Femur (tissue), 1 donor: Measurements from ENCODE around the gene TAOK1.
"Not testable (repeated sequence)": the region's sequence is repeated elsewhere in the genome, so short reads cannot be mapped to it uniquely, and the experiment has no call there.

Experiments used
- DNase-seq: peaks from one replicate; pipeline ENCODE4 v3.0.0-alpha.2; 2017

The TAOK1 gene

DNA sequence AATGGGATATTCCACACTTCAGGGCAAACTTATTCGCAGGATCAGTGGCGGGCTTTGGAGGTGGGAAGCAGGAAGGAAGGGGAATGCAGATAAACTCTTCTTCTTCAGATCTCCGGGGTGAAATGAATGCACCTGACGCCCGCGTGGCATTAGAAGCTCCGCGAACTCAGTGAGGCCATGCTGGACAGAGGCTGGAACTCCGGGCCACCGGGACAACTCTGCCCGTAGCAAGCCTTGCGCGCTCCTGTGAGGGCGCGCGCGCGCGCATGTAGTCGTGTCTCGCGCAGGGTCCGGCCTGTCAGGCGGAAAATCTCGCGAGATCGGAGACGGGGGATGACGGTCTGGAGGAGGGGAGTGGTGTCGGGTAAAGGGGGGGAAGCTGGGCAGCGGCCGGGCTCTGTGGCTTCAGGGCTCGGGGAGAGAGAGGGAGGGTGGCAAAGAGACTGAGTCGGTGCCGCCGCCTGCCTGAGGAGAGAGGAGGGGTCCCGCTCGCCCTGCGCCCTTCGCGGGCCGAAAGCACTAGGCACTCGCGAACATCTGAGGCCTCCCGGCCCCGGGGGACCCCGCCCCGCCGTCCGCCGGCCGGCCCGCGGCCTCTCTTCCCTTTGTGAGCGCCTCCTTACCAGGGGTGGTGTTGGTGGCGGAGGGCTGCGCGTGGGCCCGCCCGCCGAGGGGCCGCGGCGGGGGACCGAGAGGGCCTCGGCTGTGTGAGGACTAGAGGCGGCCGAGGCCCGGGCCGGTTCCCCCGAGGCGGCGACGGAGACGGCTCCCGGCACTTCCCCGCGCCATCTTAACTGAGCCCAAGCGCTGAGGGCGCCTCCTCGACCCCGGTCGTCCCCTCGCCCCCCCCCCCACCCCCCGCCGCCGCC, at the start of gene TAOK1:
TSS of gene TAOK1 (plus strand) at position 382 of the 869 bp plus-strand sequence. CDS start 61,186 bp downstream, outside the sequence.
- DNase-seq, result peak; percentile 99

DNA sequence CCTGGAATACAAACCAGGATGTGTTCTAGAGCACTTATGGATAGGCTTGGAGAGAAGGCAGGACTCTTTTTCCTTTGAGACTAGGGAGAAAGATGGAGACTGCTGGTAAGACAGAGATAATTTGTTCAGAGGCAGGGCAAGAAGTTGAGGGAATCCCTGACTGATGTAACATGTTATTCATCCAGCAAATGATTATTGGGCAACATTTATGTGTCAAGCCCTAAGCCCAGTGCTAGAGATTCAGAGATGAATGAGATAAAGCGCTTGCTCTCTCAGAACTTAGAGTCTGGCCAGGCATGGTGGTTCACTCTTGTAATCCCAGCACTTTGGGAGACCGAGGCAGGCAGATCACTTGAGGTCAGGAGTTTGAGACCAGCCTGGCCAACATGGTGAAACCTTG, 48.4 kb upstream of the TAOK1 start:
- DNase-seq, result no peak

DNA sequence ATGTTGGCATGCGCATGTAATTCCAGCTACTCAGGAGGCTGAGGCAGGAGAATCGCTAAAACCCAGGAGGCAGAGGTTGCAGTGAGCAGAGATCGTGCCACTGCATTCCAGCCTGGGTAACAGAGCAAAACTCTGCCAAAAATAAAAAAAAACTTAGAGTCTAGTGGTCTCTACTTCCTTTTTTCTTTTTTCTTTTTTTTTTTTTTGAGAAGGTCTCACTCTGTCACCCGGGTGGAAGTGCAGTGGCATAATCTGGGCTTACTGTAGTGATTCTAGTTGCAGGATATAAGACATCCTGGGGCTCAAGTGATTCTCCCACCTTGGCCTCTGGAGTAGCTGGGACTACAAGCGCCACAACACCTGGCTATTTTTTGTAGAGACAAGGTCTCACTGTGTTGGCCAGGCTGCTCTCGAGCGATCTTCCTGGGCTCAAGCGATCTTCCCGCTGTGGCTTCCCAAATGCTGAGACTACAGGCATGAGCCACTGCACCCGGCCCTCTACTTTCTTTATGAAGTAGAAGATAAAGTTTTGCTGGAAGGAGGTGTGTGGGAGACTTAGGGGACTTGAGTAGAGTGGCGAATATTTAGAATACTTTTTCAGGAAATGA, 47.9 kb upstream of the TAOK1 start:
- DNase-seq, result no peak

DNA sequence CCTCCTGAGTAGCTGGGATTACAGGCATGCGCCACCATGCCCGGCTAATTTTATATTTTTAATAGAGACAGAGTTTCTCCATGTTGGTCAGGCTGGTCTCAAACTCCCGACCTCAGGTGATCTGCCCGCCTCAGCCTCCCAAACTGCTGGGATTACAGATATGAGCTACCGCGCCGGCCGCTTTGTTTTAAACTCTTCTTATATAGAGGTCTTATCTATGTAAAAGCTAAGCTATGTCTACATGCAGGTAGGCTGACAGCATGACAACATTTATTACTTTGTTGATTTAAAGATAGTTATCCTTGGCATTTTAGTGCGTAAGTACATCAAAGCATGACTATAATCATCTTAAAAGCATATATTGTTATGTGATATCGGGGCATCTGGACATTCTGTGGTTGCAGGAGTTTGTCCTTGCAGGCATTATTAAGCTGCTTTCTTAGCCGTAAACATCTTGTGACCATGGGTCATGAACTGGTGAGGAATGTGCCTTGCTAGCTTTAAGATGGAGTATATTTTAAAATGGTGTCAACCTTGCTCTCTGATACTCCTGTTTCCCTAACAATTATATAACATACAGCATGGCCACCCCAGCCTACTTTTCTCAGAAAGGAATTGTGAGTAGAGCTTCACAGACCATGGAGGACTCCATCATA, 45.8 kb upstream of the TAOK1 start:
- DNase-seq, result no peak

DNA sequence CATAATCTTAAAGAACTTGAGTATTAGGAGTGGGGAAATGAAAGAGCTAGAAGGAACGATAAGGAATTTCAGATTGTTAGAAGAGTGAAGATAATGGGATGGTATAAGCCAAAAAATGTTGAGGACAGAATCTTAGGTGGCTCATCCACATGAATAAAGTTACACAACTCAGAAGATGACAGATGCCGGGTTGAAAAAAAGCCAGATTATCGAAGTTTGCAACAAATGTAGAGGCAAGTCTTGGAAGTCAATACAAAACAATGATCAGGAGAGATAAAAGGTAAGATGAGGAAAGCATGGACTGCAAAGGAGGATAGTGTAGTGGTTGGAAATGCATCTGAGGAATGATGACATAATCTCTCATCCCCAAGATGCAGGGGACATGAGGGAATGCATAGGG, 45.1 kb upstream of the TAOK1 start:
- no peak for DNase-seq

DNA sequence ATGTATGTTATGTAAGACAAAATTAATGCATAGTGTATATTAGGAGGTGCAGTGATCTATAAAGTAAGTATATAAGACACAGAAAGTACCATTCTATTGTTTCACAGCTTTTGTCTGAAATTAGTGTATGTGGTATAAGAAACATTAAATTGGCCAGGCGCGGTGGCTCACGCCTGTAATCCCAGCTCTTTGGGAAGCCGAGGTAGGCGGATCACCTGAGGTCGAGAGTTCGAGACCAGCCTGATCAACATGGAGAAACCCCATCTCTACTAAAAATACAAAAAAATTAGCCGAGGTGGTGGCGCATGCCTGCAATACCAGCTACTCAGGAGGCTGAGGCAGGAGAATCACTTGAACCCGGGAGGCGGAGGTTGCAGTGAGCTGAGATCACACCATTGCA, 44.7 kb upstream of the TAOK1 start:
- not testable (repeated sequence) for DNase-seq

DNA sequence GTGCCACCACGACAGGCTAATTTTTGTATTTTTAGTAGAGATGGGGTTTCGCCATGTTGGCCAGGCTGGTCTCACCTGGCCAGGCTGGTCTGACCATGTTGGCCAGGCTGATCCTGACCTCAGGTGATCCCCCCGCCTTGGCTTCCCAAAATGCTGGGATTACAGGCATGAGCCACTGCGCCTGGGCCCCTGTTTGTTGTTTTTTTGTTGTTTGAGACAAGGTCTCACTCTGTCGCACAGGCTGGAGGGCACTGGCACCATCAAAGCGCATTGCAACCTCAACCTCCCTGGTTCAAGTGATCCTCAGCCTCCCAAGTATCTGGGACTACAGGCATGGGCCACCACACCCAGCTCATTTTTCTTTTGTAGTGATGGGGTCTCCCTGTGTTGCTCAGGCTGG, 43.7 kb upstream of the TAOK1 start:
- DNase-seq, result no peak

DNA sequence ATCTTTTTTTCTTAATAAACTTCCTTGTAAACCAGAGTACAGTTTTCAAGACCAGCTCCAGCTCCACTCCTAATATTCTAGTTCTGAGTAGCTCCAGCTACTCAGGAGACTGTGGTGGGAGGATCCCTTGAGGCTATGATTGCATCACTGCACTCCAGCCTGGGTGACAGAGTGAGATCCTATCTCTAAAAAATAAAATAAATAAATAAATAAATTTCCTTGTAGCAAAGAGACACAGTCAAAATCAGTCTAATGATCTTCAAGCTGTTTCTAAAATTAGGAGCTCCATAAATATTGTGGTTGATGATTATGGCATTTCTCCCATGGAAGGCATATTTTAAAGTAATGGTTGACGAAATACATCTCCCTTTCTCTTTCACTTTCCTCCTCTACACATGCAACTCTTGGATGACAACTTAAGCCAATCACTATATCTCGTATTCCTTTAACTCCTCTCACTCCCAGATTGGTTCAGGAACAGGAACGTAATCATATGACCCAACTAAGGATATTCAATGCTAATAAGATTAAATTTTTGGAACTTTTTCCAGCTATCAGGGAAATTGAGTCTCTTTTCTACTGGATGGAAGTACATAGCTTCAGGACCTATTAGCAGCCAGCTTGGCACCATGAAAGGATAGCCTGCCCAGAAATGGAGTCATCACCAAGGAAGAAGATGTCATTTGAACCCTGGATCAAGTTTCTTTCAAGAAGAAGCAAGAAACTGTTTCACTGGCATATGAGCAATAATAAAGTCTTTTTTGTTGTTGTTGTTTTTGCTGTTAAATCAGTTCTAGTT, 42.1 kb upstream of the TAOK1 start:
- DNase-seq, result no peak

DNA sequence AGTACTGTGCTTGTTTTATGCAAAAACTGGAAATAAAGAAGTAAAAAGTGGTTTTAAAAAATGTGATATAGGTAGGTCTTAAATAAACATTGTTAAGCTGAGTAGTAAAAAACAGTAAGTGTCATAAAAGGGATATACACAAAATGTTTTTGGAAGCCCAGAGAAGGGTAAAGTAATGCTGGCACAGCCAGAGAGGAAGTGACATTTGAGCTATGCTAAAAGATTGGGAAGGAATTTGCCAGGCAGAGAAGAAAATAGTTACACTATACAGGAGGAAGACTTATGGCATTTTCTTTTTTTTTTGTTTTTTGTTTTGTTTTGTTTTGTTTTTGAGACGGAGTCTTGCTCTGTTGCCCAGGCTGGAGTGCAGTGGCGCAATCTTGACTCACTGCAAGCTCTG, 40.8 kb upstream of the TAOK1 start:
- DNase-seq, result no peak

DNA sequence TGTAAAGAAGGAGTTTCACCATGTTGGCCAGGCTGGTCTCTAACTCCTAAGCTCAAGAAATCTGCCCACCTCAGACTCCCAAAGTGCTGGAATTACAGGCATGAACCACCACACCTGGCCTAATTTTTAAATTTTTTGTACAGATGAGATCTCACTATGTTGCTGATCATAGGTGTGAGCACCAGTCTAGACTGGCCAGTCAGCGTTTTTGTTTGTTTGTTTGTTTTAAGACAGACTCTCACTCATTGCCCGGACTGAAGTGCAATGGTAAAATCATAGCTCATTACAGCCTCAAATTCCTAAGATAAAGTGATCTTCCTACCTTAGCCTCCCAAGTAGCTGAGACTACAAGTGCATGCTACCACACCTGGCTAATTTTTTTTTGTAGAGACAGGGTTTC, 38.0 kb upstream of the TAOK1 start:
- DNase-seq, result no peak

DNA sequence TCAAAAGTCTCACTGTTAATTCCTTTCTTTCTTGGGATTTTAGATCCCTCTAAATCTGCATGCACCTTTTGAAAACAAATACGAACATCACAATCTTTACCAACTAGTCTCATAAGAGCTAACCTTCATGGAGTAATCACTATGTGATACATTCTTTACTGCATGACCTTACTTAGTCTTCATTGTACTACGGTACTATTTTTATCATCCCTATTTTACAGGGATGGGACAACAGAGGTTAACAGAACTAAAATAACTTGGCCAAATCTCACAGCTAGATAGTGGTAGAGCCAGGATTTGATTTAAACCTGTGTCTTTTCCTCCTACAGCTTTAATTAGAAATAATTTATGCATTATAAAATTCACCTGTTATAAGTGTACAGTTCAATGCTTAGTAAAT, 32.9 kb upstream of the TAOK1 start:
- DNase-seq, result no peak

DNA sequence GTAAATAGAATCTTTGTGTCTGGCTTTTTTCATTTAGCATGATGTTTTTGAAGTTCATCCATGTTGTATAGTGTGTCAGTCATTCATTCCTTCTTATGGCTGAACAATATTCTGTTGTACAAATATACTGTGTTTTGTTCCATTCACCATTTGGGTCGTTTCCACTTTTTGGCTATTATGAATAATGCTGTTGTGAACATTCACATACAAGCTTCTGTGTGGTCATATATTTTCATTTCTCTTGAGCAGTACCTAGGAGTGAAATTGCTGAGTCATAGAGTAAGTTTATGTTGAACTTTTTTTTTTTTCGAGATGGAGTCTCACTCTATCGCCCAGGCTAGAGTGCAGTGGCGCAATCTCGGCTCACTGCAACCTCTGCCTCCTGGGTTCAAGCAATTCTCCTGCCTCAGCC, 32.3 kb upstream of the TAOK1 start:
- no peak for DNase-seq

DNA sequence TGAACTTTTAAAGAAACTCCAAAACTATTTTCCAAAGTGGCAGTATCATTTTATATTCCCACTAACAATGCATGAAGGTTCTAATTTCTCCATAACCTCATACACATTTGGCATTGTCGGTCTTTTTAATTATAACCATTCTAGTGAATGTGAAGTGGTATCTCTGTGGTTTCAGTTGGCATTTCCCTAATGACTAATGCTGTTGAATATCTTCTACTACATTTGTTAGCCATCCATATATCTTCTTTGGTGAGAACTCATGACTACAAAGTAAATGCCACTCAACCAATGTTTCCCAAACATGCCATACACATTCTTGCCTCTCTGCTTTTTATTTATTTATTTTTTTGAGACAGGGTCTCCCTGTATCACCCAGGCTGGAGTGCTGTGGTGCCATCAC, 31.7 kb upstream of the TAOK1 start:
- DNase-seq, result no peak

DNA sequence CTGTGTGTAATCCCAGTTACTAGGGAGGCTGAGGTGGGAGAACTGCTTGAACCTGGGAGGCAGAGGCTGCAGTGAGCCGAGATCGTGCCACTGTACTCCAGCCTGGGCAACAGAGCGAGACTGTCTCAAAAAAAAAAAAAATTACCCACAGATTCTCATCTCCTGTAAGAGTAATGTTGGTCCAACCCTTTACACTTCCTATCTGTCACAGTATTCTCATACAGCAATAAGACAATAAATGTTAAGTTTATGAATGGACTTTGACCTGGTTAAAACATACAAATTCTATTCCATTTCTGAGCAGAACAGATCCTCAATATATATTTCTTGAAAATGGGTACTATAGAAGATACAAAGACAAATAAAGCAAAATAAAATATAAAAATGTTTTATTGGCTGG, 30.4 kb upstream of the TAOK1 start:
- no peak for DNase-seq

DNA sequence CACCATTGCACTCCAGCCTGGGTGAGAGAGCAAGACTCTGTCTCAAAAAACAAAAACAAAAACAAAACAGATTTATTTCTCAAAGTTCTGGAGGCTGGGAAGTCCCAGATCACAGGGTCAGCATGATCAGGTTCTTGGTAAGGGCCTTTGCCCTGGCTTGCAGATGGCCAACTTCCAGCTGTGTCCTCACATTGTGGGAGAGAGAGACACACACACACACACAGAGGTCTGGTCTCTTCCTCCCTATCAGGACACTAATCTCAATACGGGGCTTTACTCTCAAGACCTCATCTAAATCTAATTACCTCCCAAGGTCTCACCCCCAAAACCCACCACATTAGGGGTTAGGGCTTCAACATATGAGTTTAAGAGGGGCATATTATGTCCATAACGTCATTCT, 26.4 kb upstream of the TAOK1 start:
- no peak for DNase-seq

DNA sequence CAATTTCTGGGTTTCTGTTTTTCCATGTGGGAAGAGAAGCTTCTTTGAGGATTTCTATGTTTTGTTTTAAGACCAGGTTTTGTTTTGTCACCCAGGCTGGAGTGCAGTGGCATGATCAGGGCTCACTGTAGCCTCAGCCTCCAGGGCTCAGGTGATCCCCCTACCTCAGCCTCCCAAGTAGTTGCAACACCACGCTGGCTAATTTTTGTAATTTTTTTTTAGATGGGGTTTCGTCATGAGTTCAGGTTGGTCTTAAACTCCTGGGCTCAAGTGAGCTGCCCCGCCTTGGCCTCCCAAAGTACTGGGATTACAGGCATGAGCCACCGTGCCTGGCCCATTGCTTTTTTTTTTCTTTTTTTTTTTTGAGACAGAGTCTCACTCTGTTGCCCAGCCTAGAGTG, 25.5 kb upstream of the TAOK1 start:
- no peak for DNase-seq

DNA sequence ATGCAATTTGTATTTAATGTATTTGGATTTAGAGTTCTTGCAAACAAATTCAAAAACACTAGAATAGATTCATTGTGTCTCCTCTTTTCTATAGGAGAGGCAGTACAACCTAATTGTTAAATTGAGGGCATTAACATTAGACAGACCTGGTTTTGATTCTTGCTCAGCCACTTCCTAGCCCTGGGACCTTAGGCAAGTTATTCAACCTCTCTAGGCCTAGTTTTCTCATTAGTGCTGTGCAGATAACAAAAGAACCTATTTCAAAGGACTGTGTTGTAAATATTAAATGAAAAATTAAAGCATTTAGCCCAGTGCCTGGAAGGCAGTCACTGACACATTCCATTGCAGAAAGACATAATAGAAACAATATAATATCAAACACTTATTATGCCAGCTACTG, 22.0 kb upstream of the TAOK1 start:
- DNase-seq, result no peak

DNA sequence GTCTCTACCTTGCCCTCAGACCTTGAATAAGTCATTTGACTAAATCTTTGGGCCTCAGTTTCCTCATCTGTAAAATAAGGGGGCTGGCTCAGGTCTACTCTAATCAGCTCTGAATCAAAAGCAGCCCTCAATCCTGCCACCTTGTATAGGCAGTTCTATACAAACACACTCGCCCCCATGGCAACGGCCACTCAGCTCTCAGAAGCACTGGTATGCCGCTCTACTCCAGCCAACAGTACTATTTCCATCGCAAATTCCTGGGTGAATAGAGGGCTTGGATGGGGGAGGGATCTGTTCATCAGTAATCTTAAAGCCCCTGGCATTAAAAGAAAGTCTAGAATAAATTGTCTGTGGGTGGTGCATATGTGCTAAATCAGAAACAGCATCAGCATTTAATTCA, 21.2 kb upstream of the TAOK1 start:
- DNase-seq, result no peak

DNA sequence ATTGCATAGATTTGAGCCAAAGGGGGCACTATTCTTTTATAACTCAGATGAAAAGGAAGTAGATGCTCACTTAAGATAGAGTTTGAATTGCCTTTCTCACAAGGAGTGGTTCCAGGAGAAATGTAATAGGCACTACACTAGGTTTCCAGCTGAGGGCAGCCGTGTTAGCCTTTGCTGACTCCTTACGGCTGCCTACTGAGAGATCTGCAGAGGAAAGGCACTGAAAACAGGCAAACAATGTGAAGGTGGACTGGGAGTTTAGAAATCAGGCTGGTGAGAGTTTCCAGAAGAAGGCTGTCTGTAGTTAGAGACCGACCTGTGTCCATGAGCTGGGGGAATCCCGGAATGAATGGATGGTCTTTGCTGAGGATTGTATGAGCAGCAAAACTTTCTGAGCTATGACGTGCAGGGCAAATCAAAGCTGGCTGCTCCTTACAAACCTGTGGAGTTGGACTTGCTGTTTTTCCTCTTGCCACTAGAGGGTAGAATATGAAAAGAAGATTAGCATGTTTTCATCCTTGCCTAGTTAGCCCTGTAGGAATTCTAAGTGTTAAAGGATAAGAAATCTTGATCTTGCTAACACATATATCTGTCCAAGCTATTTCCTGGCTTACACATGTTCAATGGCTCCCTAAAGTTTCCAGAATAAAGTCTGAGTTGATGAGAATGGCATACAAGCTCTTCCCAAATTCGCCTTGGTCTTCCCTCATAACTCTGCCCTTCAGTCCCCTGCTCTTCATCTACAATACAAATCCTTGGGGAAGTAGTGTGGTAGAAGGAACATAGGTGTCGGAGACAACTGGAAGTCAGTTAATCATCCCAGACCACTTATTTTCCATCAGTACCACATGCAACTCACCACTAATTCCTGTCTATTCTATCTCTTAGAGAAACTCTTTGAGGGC, 20.1 kb upstream of the TAOK1 start:
- DNase-seq, result peak; percentile 69

DNA sequence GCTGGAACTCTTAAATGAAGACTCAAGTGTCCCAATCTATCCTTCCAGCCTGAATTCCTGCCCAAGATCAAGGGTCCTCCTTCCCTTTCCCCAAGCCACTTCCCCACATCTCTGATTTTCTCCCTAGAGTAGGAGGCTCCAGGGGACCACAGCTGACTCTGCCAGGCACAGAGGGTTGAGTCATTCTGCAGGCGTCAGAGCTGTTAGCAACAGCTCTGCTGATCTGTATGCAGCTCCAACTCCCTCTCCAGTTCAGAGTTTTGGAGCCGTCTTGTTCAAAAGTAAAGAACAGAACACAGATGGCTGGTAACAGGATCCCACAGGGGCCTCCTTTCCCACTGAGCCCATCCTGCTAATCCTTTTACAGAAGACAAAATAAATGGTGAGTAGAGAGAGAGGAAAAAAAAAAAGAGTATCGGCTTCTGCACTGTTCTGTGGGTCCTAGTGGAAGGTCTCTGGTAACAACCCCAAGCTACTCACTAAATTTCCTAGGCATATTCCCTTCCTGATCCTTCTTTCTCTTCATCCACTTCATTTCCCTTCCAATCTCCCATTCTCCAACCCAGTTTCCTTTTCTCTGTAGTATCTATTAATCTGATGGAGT, 13.4 kb upstream of the TAOK1 start:
- DNase-seq, result peak; percentile 42

DNA sequence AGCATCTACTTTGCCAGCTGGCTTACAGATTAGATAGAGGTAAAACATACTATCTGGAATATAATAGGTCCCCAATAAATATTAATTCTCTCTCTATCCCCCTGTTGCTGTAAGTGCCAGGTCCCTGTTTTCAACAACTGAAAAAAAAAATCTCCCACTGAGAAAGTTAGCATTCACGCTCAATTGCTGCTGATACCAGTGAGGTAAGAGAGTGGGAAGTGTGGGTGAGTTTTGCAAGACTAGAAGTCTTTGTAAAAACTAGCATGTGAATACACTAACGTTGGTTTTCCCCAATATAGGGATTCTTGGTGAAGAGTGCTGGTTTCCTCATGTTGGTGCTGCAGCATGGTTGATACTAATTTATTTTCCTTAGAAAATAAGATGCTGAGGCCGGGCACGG, 11.7 kb upstream of the TAOK1 start:
- DNase-seq, result no peak
